Glomerular visceral epithelial cell (primary cell): ENCODE measurements around the gene NXPH4.

ENCODE experiments used
- DNase-seq: peaks from one replicate; pipeline ENCODE4 v3.0.0-alpha.2; 2016; ENCODE audit errors: extremely low spot score

Gene NXPH4

GRCh38 chr12:57219205-57219992, 2.8 kb downstream of the NXPH4 start:
- DNase-seq = no peak

GRCh38 chr12:57219993-57220754, 3.6 kb downstream of the NXPH4 start:
- no peak for DNase-seq

GRCh38 chr12:57220770-57221168, 4.2 kb downstream of the NXPH4 start:
- no peak for DNase-seq

- no peak for DNase-seq
Measured at GRCh38 chr12:57221169-57221917, 4.7 kb downstream of the NXPH4 start.

GRCh38 chr12:57222286-57223190, 5.9 kb downstream of the NXPH4 start:
- no peak for DNase-seq

GRCh38 chr12:57223191-57224165, 6.9 kb downstream of the NXPH4 start:
- no peak for DNase-seq

- DNase-seq = no peak
Measured at GRCh38 chr12:57224278-57224972, 7.8 kb downstream of the NXPH4 start.

GRCh38 chr12:57224973-57225679, 8.5 kb downstream of the NXPH4 start:
- DNase-seq = no peak

GRCh38 chr12:57225680-57226210, 9.2 kb downstream of the NXPH4 start:
- no peak for DNase-seq

- no peak for DNase-seq
Measured at GRCh38 chr12:57226588-57227314, 10.2 kb downstream of the NXPH4 start.

GRCh38 chr12:57227315-57228115, 10.9 kb downstream of the NXPH4 start:
- no peak for DNase-seq

- DNase-seq = no peak
Measured at GRCh38 chr12:57229046-57229633, 12.5 kb downstream of the NXPH4 start.

GRCh38 chr12:57229634-57230380, 13.2 kb downstream of the NXPH4 start, which contains the start of gene SHMT2:
TSS of gene SHMT2 (plus strand) at chr12:57229711. CDS start at chr12:57229779, 68 bp downstream.
- peak; percentile 95 for DNase-seq

- DNase-seq = no peak
Measured at GRCh38 chr12:57230381-57231155, 14.0 kb downstream of the NXPH4 start.
